Astrocyte (in vitro differentiated cells and primary cell): ENCODE data around the gene FKBP11. TPM values are rescaled to one million over a fixed set of nuclear protein-coding genes. Genes with fewer than 3 reads are reported as not detected.

Experiments used
- DNase-seq: peaks from one replicate; pipeline ENCODE4 v3.0.0-alpha.2; 2010; ENCODE audit warnings: low read depth
- FAIRE-seq: peaks from 2 replicates; lab custom pipeline; 2011; peaks lifted over from hg19 to GRCh38; lab: Jason Lieb, UNC
- H2AFZ ChIP-seq: 2 replicates; pipeline ENCODE4 v1.6.0; 2012; ENCODE audit warnings: low read depth, low read length, inconsistent platforms
- H3K27ac ChIP-seq: 2 replicates; pipeline ENCODE4 v1.5.1; 2011; ENCODE audit warnings: low read depth, low read length, inconsistent platforms
- H3K27me3 ChIP-seq: 2 replicates; pipeline ENCODE4 v1.6.0; 2011; ENCODE audit warnings: low read length, inconsistent platforms; ENCODE audit not compliant: insufficient read depth
- H3K36me3 ChIP-seq: 2 replicates; pipeline ENCODE4 v1.5.1; 2011; ENCODE audit warnings: low read length, inconsistent platforms; ENCODE audit not compliant: insufficient read depth
- H3K4me1 ChIP-seq: 2 replicates; pipeline ENCODE4 v1.5.1; 2011; ENCODE audit warnings: low read length, inconsistent platforms; ENCODE audit not compliant: insufficient read depth
- H3K4me2 ChIP-seq: 2 replicates; pipeline ENCODE4 v1.6.0; 2012; ENCODE audit warnings: low read length, inconsistent platforms
- H3K4me3 ChIP-seq: 2 replicates; pipeline ENCODE4 v1.5.1; 2011; ENCODE audit warnings: low read depth, mild to moderate bottlenecking, low read length, inconsistent platforms; ENCODE audit not compliant: insufficient read depth
- H3K79me2 ChIP-seq: 2 replicates; pipeline ENCODE4 v1.6.0; 2012; ENCODE audit warnings: mild to moderate bottlenecking, low read length, inconsistent platforms; ENCODE audit not compliant: insufficient read depth
- H3K9ac ChIP-seq: 2 replicates; pipeline ENCODE4 v1.6.0; 2012; ENCODE audit warnings: mild to moderate bottlenecking, low read length, inconsistent platforms
- H3K9me3 ChIP-seq: 2 replicates; pipeline ENCODE4 v1.5.1; 2012; ENCODE audit warnings: low read depth, mild to moderate bottlenecking, low read length, inconsistent platforms; ENCODE audit not compliant: insufficient read depth
- H4K20me1 ChIP-seq: 2 replicates; pipeline ENCODE4 v1.6.0; 2012; ENCODE audit warnings: low read length, inconsistent platforms; ENCODE audit not compliant: insufficient read depth
- H3K27ac Mint-ChIP-seq: one replicate; pipeline ENCODE4 v1.8.0; 2021; ENCODE audit warnings: mild to moderate bottlenecking, mixed read lengths; ENCODE audit not compliant: unreplicated experiment
- H3K27me3 Mint-ChIP-seq: one replicate; pipeline ENCODE4 v1.8.0; 2021; ENCODE audit warnings: low read depth, mixed read lengths; ENCODE audit not compliant: unreplicated experiment
- H3K36me3 Mint-ChIP-seq: one replicate; pipeline ENCODE4 v1.8.0; 2021; ENCODE audit warnings: low read depth, mixed read lengths; ENCODE audit not compliant: unreplicated experiment
- H3K4me1 Mint-ChIP-seq: one replicate; pipeline ENCODE4 v1.8.0; 2021; ENCODE audit warnings: low read depth, mixed read lengths; ENCODE audit not compliant: unreplicated experiment
- H3K4me3 Mint-ChIP-seq: one replicate; pipeline ENCODE4 v1.8.0; 2021; ENCODE audit warnings: mild to moderate bottlenecking, moderate library complexity, mixed read lengths; ENCODE audit not compliant: unreplicated experiment
- H3K9me3 Mint-ChIP-seq: one replicate; pipeline ENCODE4 v1.8.0; 2021; ENCODE audit warnings: mild to moderate bottlenecking, mixed read lengths; ENCODE audit not compliant: unreplicated experiment
- CTCF ChIP-seq: IDR thresholded peaks from 2 replicates; pipeline ENCODE4 v1.5.1; 2011; ENCODE audit warnings: low read depth, mild to moderate bottlenecking, inconsistent platforms, low read length, moderate library complexity; ENCODE audit not compliant: insufficient read depth
- EZH2 ChIP-seq: IDR thresholded peaks from 2 replicates; pipeline ENCODE4 v1.6.1; 2012; ENCODE audit warnings: mild to moderate bottlenecking, low read length, inconsistent platforms; ENCODE audit not compliant: insufficient read depth
- total RNA-seq: library from RNA; stranded (reverse); gene quantifications from 2 replicates; pipeline ENCODE4 v1.2.1, GENCODE V29; 2021

Gene FKBP11
- total RNA-seq, 1 donor from 2014 or later: 51.2 TPM

- Histone ChIP-seq H4K20me1 (peaks cover 83% of the 10 kb centered on the region), H3K9ac (no peak overlapping the region), H3K4me2 (no peak overlapping the region), H3K9me3 (no peaks in the 10 kb centered on the region), H2AFZ (no peak overlapping the region), H3K79me2 (peaks cover 77% of the 10 kb centered on the region), H3K27me3 (no peaks in the 10 kb centered on the region), H3K36me3 (peaks cover 24% of the 10 kb centered on the region), H3K4me3 (no peak overlapping the region), H3K4me1 (no peaks in the 10 kb centered on the region), H3K27ac (no peak overlapping the region)
- H3K36me3 Mint-ChIP-seq: peaks cover 7% of the 10 kb centered on the region
- H3K27me3 Mint-ChIP-seq: no peaks in the 10 kb centered on the region
- DNase-seq: no peak
- no peak overlapping the region for H3K27ac Mint-ChIP-seq
- H3K9me3 Mint-ChIP-seq: no peaks in the 10 kb centered on the region
- peak overlapping the region; percentile 61 for H3K4me3 Mint-ChIP-seq
- TF ChIP-seq EZH2: no peak
- no peak for FAIRE-seq
- peaks cover 32% of the 10 kb centered on the region for H3K4me1 Mint-ChIP-seq
Observed at GRCh38 chr12:48943221-48943620, 17.9 kb upstream of the FKBP11 start.

GRCh38 chr12:48940181-48940580 lies 14.9 kb upstream of the FKBP11 start:
- DNase-seq (no peak), FAIRE-seq (no peak)
- Mint-ChIP-seq H3K4me1 (peaks cover 26% of the 10 kb centered on the region), H3K4me3 (no peak overlapping the region), H3K9me3 (no peaks in the 10 kb centered on the region), H3K36me3 (peaks cover 7% of the 10 kb centered on the region), H3K27me3 (no peaks in the 10 kb centered on the region), H3K27ac (no peak overlapping the region)
- no peak for TF ChIP-seq EZH2
- no peak for TF ChIP-seq CTCF
- Histone ChIP-seq H3K27me3 (no peaks in the 10 kb centered on the region), H3K27ac (no peak overlapping the region), H4K20me1 (peaks cover 88% of the 10 kb centered on the region), H3K4me3 (no peak overlapping the region), H2AFZ (no peak overlapping the region), H3K4me2 (no peak overlapping the region), H3K79me2 (peaks cover 49% of the 10 kb centered on the region), H3K9me3 (no peaks in the 10 kb centered on the region), H3K4me1 (no peaks in the 10 kb centered on the region), H3K9ac (no peak overlapping the region), H3K36me3 (peaks cover 38% of the 10 kb centered on the region)

- peak overlapping the region; percentile 12 for H3K27ac Mint-ChIP-seq
- DNase-seq (no peak), FAIRE-seq (no peak)
- Histone ChIP-seq H2AFZ (no peak overlapping the region), H3K4me1 (no peaks in the 10 kb centered on the region), H3K9me3 (no peaks in the 10 kb centered on the region), H3K9ac (no peak overlapping the region), H3K4me2 (no peak overlapping the region), H3K27ac (no peak overlapping the region), H3K36me3 (peaks cover 41% of the 10 kb centered on the region), H3K79me2 (peaks cover 44% of the 10 kb centered on the region), H4K20me1 (peaks cover 90% of the 10 kb centered on the region), H3K27me3 (no peaks in the 10 kb centered on the region), H3K4me3 (no peak overlapping the region)
- H3K4me1 Mint-ChIP-seq: peaks cover 26% of the 10 kb centered on the region
- H3K27me3 Mint-ChIP-seq: no peaks in the 10 kb centered on the region
- peaks cover 18% of the 10 kb centered on the region for H3K36me3 Mint-ChIP-seq
- H3K9me3 Mint-ChIP-seq: no peaks in the 10 kb centered on the region
- H3K4me3 Mint-ChIP-seq: no peak overlapping the region
- TF ChIP-seq EZH2: no peak
- no peak for TF ChIP-seq CTCF
Observed at GRCh38 chr12:48938805-48939204, 13.5 kb upstream of the FKBP11 start.
